HepG2 (cell line): Measurements from ENCODE around the gene SCARF1. TPM values are rescaled to one million over a fixed set of nuclear protein-coding genes. Genes with fewer than 3 reads are reported as not detected.
"Not testable (repeated sequence)": the region's sequence is repeated elsewhere in the genome, so short reads cannot be mapped to it uniquely, and the experiment has no call there.

ENCODE experiments used
- ATAC-seq: fragments of 200-7000 bp; cut with Tn5 transposase; 3 replicates; pipeline ENCODE4 v1.9.1; 2020; ENCODE audit warnings: mild to moderate bottlenecking, moderate library complexity
- BruUV-seq: library from RNA; stranded (reverse); fragments of 400-500 nt; replicated peaks from 2 replicates; lab custom pipeline; 2021; lab: Mats Ljungman, UMichigan
- CTCF ChIA-PET: fragments of 300-600 bp; formaldehyde crosslinking; extraction: SDS; loops from one replicate; lab custom pipeline; 2021; ENCODE audit warnings: low total read pairs, inconsistent platforms, low intra/inter-chr PET ratio; lab: Yijun Ruan, JAX
- POLR2A ChIA-PET: fragments of 350-600 bp; sonication (Branson Sonifier 250); formaldehyde crosslinking; loops from one replicate; lab custom pipeline; 2020; ENCODE audit warnings: antibody characterized with exemption, inconsistent platforms; lab: Yijun Ruan, JAX
- DNase-seq: peaks from one replicate; pipeline ENCODE4 v3.0.0-alpha.2; 2015; ENCODE audit warnings: low spot score
- FAIRE-seq: peaks from 3 replicates; lab custom pipeline; 2011; peaks lifted over from hg19 to GRCh38; lab: Jason Lieb, UNC
- H2AFZ ChIP-seq: one replicate; pipeline ENCODE4 v1.6.1; 2011; ENCODE audit warnings: low read length, inconsistent platforms
- H3K27ac ChIP-seq: fragments of 300-600 bp; 3 replicates; pipeline ENCODE4 v1.8.0; 2011; ENCODE audit warnings: mixed run types, mild to moderate bottlenecking, mixed read lengths, low read length, inconsistent platforms; ENCODE audit not compliant: insufficient read depth; ENCODE audit errors: extremely low read length
- H3K27me3 ChIP-seq, 2 experiments: fragments of 200-600 bp in 1 of 2; 2 replicates in 1 of 2; 3 replicates in 1 of 2; pipeline versions ENCODE4 v1.6.0 to v1.8.0; 2011; ENCODE audit warnings: low read length in 2 of 2, mild to moderate bottlenecking in 2 of 2, moderate library complexity in 2 of 2, inconsistent platforms in 1 of 2; ENCODE audit not compliant: insufficient read depth in 2 of 2, control insufficient read depth in 1 of 2
- H3K36me3 ChIP-seq, 2 experiments: fragments of 200-600 bp in 1 of 2; replicated peaks in 1 of 2; 2 replicates in 1 of 2; 3 replicates in 1 of 2; pipeline versions ENCODE4 v1.5.1 to v1.8.0; 2011; ENCODE audit warnings: low read length in 2 of 2, inconsistent platforms in 1 of 2; ENCODE audit not compliant: insufficient read depth in 2 of 2, control insufficient read depth in 1 of 2
- H3K4me1 ChIP-seq: 2 replicates; pipeline ENCODE4 v1.5.1; 2012; ENCODE audit warnings: low read length, inconsistent platforms; ENCODE audit not compliant: insufficient read depth
- H3K4me2 ChIP-seq: 2 replicates; pipeline ENCODE4 v1.6.0; 2011; ENCODE audit warnings: low read depth, low read length, inconsistent platforms
- H3K4me3 ChIP-seq, 3 experiments: fragments of 200-600 bp in 1 of 3; sonication (generic), shearing (Covaris generic) in 1 of 3; replicated peaks in 1 of 3; 2 replicates each; pipeline ENCODE4 v1.5.1; 2011 to 2016; ENCODE audit warnings: low read length in 3 of 3, inconsistent platforms in 2 of 3, low read depth in 2 of 3, mild to moderate bottlenecking in 2 of 3, control low read depth in 1 of 3, mixed read lengths in 1 of 3; ENCODE audit not compliant: insufficient read depth in 1 of 3
- H3K79me2 ChIP-seq: one replicate; pipeline ENCODE4 v1.6.1; 2011; ENCODE audit warnings: low read length, inconsistent platforms; ENCODE audit not compliant: insufficient read depth
- H3K9ac ChIP-seq: 2 replicates; pipeline ENCODE4 v1.6.0; 2011; ENCODE audit warnings: mild to moderate bottlenecking, low read depth, low read length, inconsistent platforms; ENCODE audit not compliant: insufficient read depth
- H3K9me3 ChIP-seq: 2 replicates; pipeline ENCODE4 v1.5.1; 2012; ENCODE audit warnings: mild to moderate bottlenecking, low read length
- H4K20me1 ChIP-seq: 2 replicates; pipeline ENCODE4 v1.6.0; 2011; ENCODE audit warnings: inconsistent platforms, mild to moderate bottlenecking, low read length, moderate library complexity; ENCODE audit not compliant: insufficient read depth
- BCL6 ChIP-seq: IDR thresholded peaks from 2 replicates; pipeline ENCODE4 v1.6.1; 2016; ENCODE audit warnings: missing genetic modification reagents, missing compliant biosample characterization
- HNRNPK ChIP-seq: fragments of 200-400 bp; formaldehyde crosslinking; IDR thresholded peaks from 2 replicates; pipeline ENCODE4 v1.6.1; 2018; ENCODE audit warnings: low read length, low read depth, moderate library complexity, mild to moderate bottlenecking; ENCODE audit not compliant: poor library complexity, severe bottlenecking
- PCBP1 ChIP-seq: fragments of 200-400 bp; formaldehyde crosslinking; IDR thresholded peaks from 2 replicates; pipeline ENCODE4 v1.6.1; 2017; ENCODE audit warnings: mild to moderate bottlenecking, low read depth, low read length, borderline replicate concordance
- RARA ChIP-seq: IDR thresholded peaks from 2 replicates; pipeline ENCODE4 v1.6.1; 2016; ENCODE audit warnings: missing genetic modification reagents, missing compliant biosample characterization
- ZNF343 ChIP-seq: sonication (generic); formaldehyde crosslinking; IDR thresholded peaks from 2 replicates; pipeline ENCODE4 v1.4.0; 2020; ENCODE audit warnings: mild to moderate bottlenecking, missing genetic modification reagents
- WGBS: methylation state at CpG from one replicate; pipeline ENCODE4 v1.1.6; 2017; ENCODE audit warnings: low lambda C conversion rate; 5-methylcytosine and 5-hydroxymethylcytosine counted together
- in situ Hi-C: cut with HindIII; loops from 2 replicates; pipeline ENCODE4 v1.10.0; 2017; ENCODE audit warnings: low pct_unique_long_range_greater_than_20kb; ENCODE audit not compliant: extremely low pct_ligation_motif_present
- intact Hi-C: fragments of 100-400 bp; cut with micrococcal nuclease; formaldehyde crosslinking; loops from one replicate; pipeline ENCODE4 v1.10.0; 2022; ENCODE audit not compliant: unreplicated experiment
- polyA plus RNA-seq, 8 experiments: library from polyadenylated mRNA; depleted of rRNA in 3 of 8; stranded (reverse) in 7 of 8; unstranded in 1 of 8; fragments of >200 nt; fragmentation: Illumina TruSeq in 4 of 8; extraction: Trizol in 4 of 8; gene quantifications; 2 replicates each; pipeline versions ENCODE4 v1.2.1 to v1.2.3, GENCODE V29; 2011 to 2016; ENCODE audit warnings: low read depth in 4 of 8, missing spikeins in 1 of 8, mixed read lengths in 1 of 8; ENCODE audit not compliant: insufficient read depth in 1 of 8
- total RNA-seq, 5 experiments: library from RNA; depleted of rRNA; stranded (reverse); fragments of >200 nt; fragmentation: Illumina TruSeq; extraction: Trizol; gene quantifications; 2 replicates each; pipeline ENCODE4 v1.2.3, GENCODE V29; 2016; ENCODE audit warnings: low read depth in 1 of 5

SCARF1 gene
- total and polyA plus RNA-seq, 2 of the 13 experiments (the other 11 are each of a cell fraction or from before 2014, with no cell fraction given): 0.24 to 0.71 TPM

DNA sequence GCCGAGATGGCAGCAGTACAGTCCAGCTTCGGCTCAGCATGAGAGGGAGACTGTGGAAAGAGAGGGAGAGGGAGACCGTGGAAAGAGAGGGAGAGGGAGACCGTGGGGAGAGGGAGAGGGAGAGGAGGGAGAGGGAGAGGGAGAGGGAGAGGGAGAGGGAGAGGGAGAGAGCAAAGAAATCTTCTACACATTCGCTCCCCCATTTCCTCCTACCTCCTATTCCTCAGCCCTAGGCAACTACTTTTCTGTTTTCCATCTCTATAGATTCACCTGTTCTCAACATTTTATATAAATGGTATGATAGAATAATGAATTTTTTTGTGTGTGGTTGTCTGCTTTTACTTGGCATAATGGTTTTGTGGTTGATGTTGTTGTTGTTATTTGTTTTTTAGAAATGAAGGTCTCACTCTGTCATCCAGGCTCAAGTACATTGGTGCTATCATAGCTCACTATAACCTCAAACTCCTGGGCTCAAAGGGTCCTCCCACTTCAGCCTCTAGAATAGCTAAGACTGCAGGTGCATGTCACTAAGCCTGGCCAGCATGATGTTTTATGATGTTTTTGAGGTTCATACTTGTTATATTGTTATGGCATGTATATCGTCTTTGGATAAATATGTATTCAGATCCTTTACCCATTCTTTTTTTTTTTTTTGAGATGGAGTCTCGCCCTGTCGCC lies 45.2 kb upstream of the SCARF1 start:
- in situ Hi-C loops: no loop called here
- DNase-seq (no peak), ATAC-seq (no peak), FAIRE-seq (no peak)
- no peaks in the 10 kb centered on the region for H4K20me1 ChIP-seq
- H3K4me3 ChIP-seq: no peak overlapping the region
- H2AFZ ChIP-seq: no peak overlapping the region
- H3K9me3 ChIP-seq: no peaks in the 10 kb centered on the region
- no peaks in the 10 kb centered on the region; the same call in 1 of the 2 replicates for H3K4me1 ChIP-seq
- H3K9ac ChIP-seq: no peak overlapping the region
- no peak overlapping the region for H3K27ac ChIP-seq
- intact Hi-C loops: no loop called here
- TF ChIP-seq PCBP1 (0 out of 2 replicates have a peak, but pooled peaks have one; percentile 60), ZNF343 (CRISPR knock-in tag) (no peak), HNRNPK (peak; percentile 92)
- 60% methylated on average over 8 of the region's 8 CpGs for WGBS
- no peak overlapping the region for H3K4me2 ChIP-seq
- POLR2A ChIA-PET: no interaction called here
- no peaks in the 10 kb centered on the region for H3K36me3 ChIP-seq
- CTCF ChIA-PET: no interaction called here
- H3K27me3 ChIP-seq: 0 out of 5 replicates have a peak, but pooled peaks cover 0 to 1% of the 10 kb centered on the region in 2 experiments
- no TSS peak for BruUV-seq
- no peaks in the 10 kb centered on the region for H3K79me2 ChIP-seq

DNA sequence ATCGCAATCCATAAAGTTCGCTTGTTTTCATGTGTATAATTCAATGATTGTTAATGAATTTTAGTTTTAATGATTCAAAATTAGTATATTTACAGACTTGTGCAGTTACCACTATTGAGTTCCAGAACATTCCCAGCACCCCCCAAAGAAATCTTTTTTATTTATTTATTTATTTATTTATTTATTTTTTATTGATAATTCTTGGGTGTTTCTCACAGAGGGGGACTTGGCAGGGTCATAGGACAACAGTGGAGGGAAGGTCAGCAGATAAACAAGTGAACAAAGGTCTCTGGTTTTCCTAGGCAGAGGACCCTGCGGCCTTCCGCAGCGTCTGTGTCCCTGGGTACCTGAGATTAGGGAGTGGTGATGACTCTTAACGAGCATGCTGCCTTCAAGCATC lies 42.9 kb upstream of the SCARF1 start:
- CTCF ChIA-PET, H3K9ac ChIP-seq, H3K4me2 ChIP-seq, POLR2A ChIA-PET, H3K27me3 ChIP-seq, BruUV-seq, ATAC-seq, H3K4me3 ChIP-seq, in situ Hi-C loops, DNase-seq, H3K27ac ChIP-seq, FAIRE-seq, intact Hi-C loops, H3K9me3 ChIP-seq, H3K36me3 ChIP-seq, H2AFZ ChIP-seq, H4K20me1 ChIP-seq: not testable (repeated sequence)
- TF ChIP-seq BCL6 (CRISPR knock-in tag) (peak; percentile 68), RARA (CRISPR knock-in tag) (0 out of 2 replicates have a peak, but pooled peaks have one; percentile 25)
- 21% methylated on average over 4 of the region's 6 CpGs for WGBS
- H3K4me1 ChIP-seq: peaks cover 12% of the 10 kb centered on the region
- H3K79me2 ChIP-seq: peaks cover 10% of the 10 kb centered on the region
